HCT116 (cell line): ENCODE results near the gene MEP1B. TPM values are rescaled to one million over a fixed set of nuclear protein-coding genes. Genes with fewer than 3 reads are reported as not detected.

Experiments used
- ATAC-seq: fragments of 200-7000 bp; cut with Tn5 transposase; 2 replicates; pipeline ENCODE4 v1.9.1; 2020; ENCODE audit warnings: mild to moderate bottlenecking, moderate library complexity
- BruUV-seq: library from RNA; stranded (reverse); fragments of 400-500 nt; replicated peaks from 2 replicates; lab custom pipeline; 2021; lab: Mats Ljungman, UMichigan
- CTCF ChIA-PET: fragments of 300-600 bp; sonication (Branson Sonifier 250); formaldehyde crosslinking; loops from one replicate; lab custom pipeline; 2021; ENCODE audit warnings: antibody characterized with exemption; lab: Charles Lee
- POLR2A ChIA-PET: fragments of 300-600, 350-600 bp; sonication (Branson Sonifier 250); formaldehyde crosslinking; loops from one replicate; lab custom pipeline; 2021; ENCODE audit warnings: antibody characterized with exemption; lab: Charles Lee
- RAD21 ChIA-PET, 2 experiments: fragments of 300-600 bp; sonication (Branson Sonifier 250); formaldehyde crosslinking; loops; one replicate each; lab custom pipeline; 2023; ENCODE audit warnings: low total read pairs in 2 of 2; ENCODE audit not compliant: uncharacterized antibody in 2 of 2, unreplicated experiment in 2 of 2, low non-redundant PET in 1 of 2; lab: Charles Lee
- DNase-seq: peaks from one replicate; pipeline ENCODE4 v3.0.0-alpha.2; 2010; ENCODE audit warnings: low read depth, low spot score
- H2AFZ ChIP-seq: fragments of 200-600 bp; shearing (Covaris generic), sonication (generic); 2 replicates; pipeline ENCODE4 v1.6.1; 2017; ENCODE audit warnings: low read depth, mixed run types, mixed read lengths, antibody characterized with exemption, low read length; ENCODE audit not compliant: poor library complexity, severe bottlenecking
- H3K27ac ChIP-seq: 2 replicates; pipeline ENCODE4 v1.5.1; 2012; ENCODE audit warnings: low read depth, low read length
- H3K27me3 ChIP-seq: fragments of 200-600 bp; sonication (generic); 2 replicates; pipeline ENCODE4 v1.6.1; 2016; ENCODE audit warnings: mixed run types, low read length, mixed read lengths; ENCODE audit not compliant: insufficient read depth
- H3K36me3 ChIP-seq, 2 experiments: fragments of 200-500 bp in 1 of 2; fragments of 200-600 bp in 1 of 2; sonication (Bioruptor generic) in 1 of 2; sonication (generic) in 1 of 2; 2 replicates each; pipeline versions ENCODE4 v1.5.1 to v1.6.1; 2014 to 2016; ENCODE audit warnings: low read length in 2 of 2, inconsistent platforms in 1 of 2, mixed read lengths in 1 of 2, mixed run types in 1 of 2; ENCODE audit not compliant: insufficient read depth in 2 of 2, control insufficient read depth in 1 of 2
- H3K4me1 ChIP-seq, 2 experiments: fragments of 200-600 bp in 1 of 2; sonication (generic) in 1 of 2; 2 replicates each; pipeline versions ENCODE4 v1.5.1 to v1.6.1; 2012 to 2017; ENCODE audit warnings: low read length in 2 of 2, inconsistent platforms in 1 of 2, mild to moderate bottlenecking in 1 of 2, mixed read lengths in 1 of 2, mixed run types in 1 of 2, moderate library complexity in 1 of 2; ENCODE audit not compliant: insufficient read depth in 2 of 2, control insufficient read depth in 1 of 2
- H3K4me2 ChIP-seq: fragments of 200-600 bp; sonication (generic); 2 replicates; pipeline ENCODE4 v1.6.1; 2017; ENCODE audit warnings: mixed run types, low read length, mixed read lengths
- H3K4me3 ChIP-seq, 2 experiments: fragments of 200-600 bp in 1 of 2; sonication (generic) in 1 of 2; replicated peaks in 1 of 2; 2 replicates each; pipeline ENCODE4 v1.5.1; 2011 to 2016; ENCODE audit warnings: low read length in 2 of 2, control low read depth in 1 of 2, low read depth in 1 of 2, mild to moderate bottlenecking in 1 of 2, mixed read lengths in 1 of 2, mixed run types in 1 of 2
- H3K79me2 ChIP-seq: fragments of 200-600 bp; sonication (generic); 2 replicates; pipeline ENCODE4 v1.6.1; 2017; ENCODE audit warnings: mild to moderate bottlenecking, mixed run types, low read length, moderate library complexity, mixed read lengths; ENCODE audit not compliant: insufficient read depth
- H3K9ac ChIP-seq: fragments of 200-600 bp; sonication (generic); 2 replicates; pipeline ENCODE4 v1.6.1; 2016; ENCODE audit warnings: low read length, mixed read lengths
- H3K9me2 ChIP-seq: fragments of 200-600 bp; sonication (generic), shearing (Covaris generic); 2 replicates; pipeline ENCODE4 v1.6.1; 2017; ENCODE audit warnings: mixed run types, mild to moderate bottlenecking, moderate library complexity; ENCODE audit not compliant: insufficient read depth
- H3K9me3 ChIP-seq, 2 experiments: fragments of 200-500 bp in 1 of 2; fragments of 200-600 bp in 1 of 2; sonication (Bioruptor generic) in 1 of 2; sonication (generic) in 1 of 2; 2 replicates each; pipeline ENCODE4 v1.6.1; 2014 to 2017; ENCODE audit warnings: low read length in 2 of 2, mixed read lengths in 2 of 2, inconsistent platforms in 1 of 2, low read depth in 1 of 2, mild to moderate bottlenecking in 1 of 2, mixed run types in 1 of 2, moderate library complexity in 1 of 2; ENCODE audit not compliant: control insufficient read depth in 1 of 2, insufficient read depth in 1 of 2
- H4K20me1 ChIP-seq: fragments of 200-600 bp; sonication (generic), shearing (Covaris generic); 2 replicates; pipeline ENCODE4 v1.6.1; 2017; ENCODE audit warnings: mixed run types, mild to moderate bottlenecking, moderate library complexity; ENCODE audit not compliant: insufficient read depth
- CBX3 ChIP-seq: IDR thresholded peaks from 2 replicates; pipeline ENCODE4 v1.6.1; 2012; ENCODE audit warnings: low read depth
- CEBPB ChIP-seq: IDR thresholded peaks from 2 replicates; pipeline ENCODE4 v1.6.1; 2012; ENCODE audit warnings: low read depth
- EGR1 ChIP-seq: IDR thresholded peaks from 2 replicates; pipeline ENCODE4 v1.6.1; 2012; ENCODE audit warnings: low read depth
- EZH2 ChIP-seq: fragments of 200-600 bp; sonication (generic); IDR thresholded peaks from 2 replicates; pipeline ENCODE4 v1.6.1; 2017; ENCODE audit warnings: antibody characterized with exemption, mixed run types
- EZH2phosphoT487 ChIP-seq: fragments of 200-600 bp; IDR thresholded peaks from 2 replicates; pipeline ENCODE4 v1.6.1; 2018; ENCODE audit warnings: antibody characterized with exemption, borderline replicate concordance
- FOSL1 ChIP-seq: IDR thresholded peaks from 2 replicates; pipeline ENCODE4 v1.6.1; 2012; ENCODE audit warnings: low read depth
- JUND ChIP-seq: IDR thresholded peaks from 2 replicates; pipeline ENCODE4 v1.6.1; 2012
- MAX ChIP-seq: IDR thresholded peaks from 2 replicates; pipeline ENCODE4 v1.6.1; 2012
- POLR2A ChIP-seq: IDR thresholded peaks from 2 replicates; pipeline ENCODE4 v1.7.0; 2011; ENCODE audit warnings: borderline replicate concordance; ENCODE audit not compliant: insufficient read depth, insufficient read length; ENCODE audit errors: extremely low read depth
- RAD21 ChIP-seq: IDR thresholded peaks from 2 replicates; pipeline ENCODE4 v1.6.1; 2012; ENCODE audit warnings: low read depth, mild to moderate bottlenecking
- REST ChIP-seq: IDR thresholded peaks from 2 replicates; pipeline ENCODE4 v1.6.1; 2012; ENCODE audit warnings: low read depth
- SIN3A ChIP-seq: IDR thresholded peaks from 2 replicates; pipeline ENCODE4 v1.6.1; 2012; ENCODE audit warnings: low read depth
- SP1 ChIP-seq: IDR thresholded peaks from 2 replicates; pipeline ENCODE4 v1.6.1; 2012; ENCODE audit warnings: low read depth
- SRF ChIP-seq: IDR thresholded peaks from 2 replicates; pipeline ENCODE4 v1.6.1; 2012; ENCODE audit warnings: low read depth
- TCF7L2 ChIP-seq: IDR thresholded peaks from 2 replicates; pipeline ENCODE4 v1.7.0; 2011; ENCODE audit warnings: borderline replicate concordance, inconsistent platforms; ENCODE audit not compliant: insufficient read depth, insufficient read length; ENCODE audit errors: extremely low read depth
- YY1 ChIP-seq: IDR thresholded peaks from 2 replicates; pipeline ENCODE4 v1.6.1; 2011; ENCODE audit warnings: low read length, low read depth, moderate library complexity, mild to moderate bottlenecking; ENCODE audit not compliant: insufficient replicate concordance; ENCODE audit errors: extremely low read depth
- ZFX ChIP-seq: fragments of 450-650 bp; IDR thresholded peaks from 2 replicates; pipeline ENCODE4 v1.6.1; 2017
- ZNF274 ChIP-seq: fragments of 200-500 bp; sonication (Bioruptor generic); IDR thresholded peaks from 2 replicates; pipeline ENCODE4 v1.6.1; 2014; ENCODE audit warnings: mild to moderate bottlenecking, low read depth, low read length, inconsistent platforms
- intact Hi-C: fragments of 100-400 bp; cut with micrococcal nuclease; formaldehyde crosslinking; loops from 2 replicates; pipeline ENCODE4 v1.10.0; 2022
- total RNA-seq: library from RNA; stranded (reverse); gene quantifications from one replicate; pipeline ENCODE4 v1.2.1, GENCODE V29; 2021; ENCODE audit not compliant: unreplicated experiment
- TF ChIP-seq, protein P1 (sequence below), 3 experiments: fragments of 200-600 bp in 1 of 3; sonication (generic) in 1 of 3; IDR thresholded peaks in 2 of 3; conservative IDR thresholded peaks in 1 of 3; 2 replicates each; pipeline ENCODE4 v1.5.1; 2012 to 2017; ENCODE audit warnings: low read depth in 2 of 3, low read length in 2 of 3, antibody characterized with exemption in 1 of 3, borderline replicate concordance in 1 of 3, control low read depth in 1 of 3, mild to moderate bottlenecking in 1 of 3, mixed read lengths in 1 of 3, mixed run types in 1 of 3, moderate library complexity in 1 of 3; ENCODE audit not compliant: insufficient read depth in 1 of 3

The MEP1B gene
- total RNA-seq, 1 experiment from 2014 or later, result not detected

- Histone ChIP-seq H3K4me2 (no peak overlapping the region), H2AFZ (no peak overlapping the region), H3K9me2 (no peaks in the 10 kb centered on the region), H3K36me3 (no peaks in the 10 kb centered on the region), H4K20me1 (no peaks in the 10 kb centered on the region), H3K4me1 (no peaks in the 10 kb centered on the region), H3K9me3 (no peaks in the 10 kb centered on the region; a peak in 1 of 4 replicates), H3K9ac (no peak overlapping the region), H3K27me3 (no peaks in the 10 kb centered on the region), H3K4me3 (no peak overlapping the region), H3K79me2 (no peaks in the 10 kb centered on the region), H3K27ac (no peak overlapping the region)
- BruUV-seq, result no TSS peak
- ChIA-PET POLR2A (no interaction called here), CTCF (interaction anchor here (0.8 kb wide), 1 partner anchor 11 kb away, joined by 3 read pairs; no protein-coding TSS in a partner anchor), RAD21 (no interaction called here)
- ATAC-seq (no peak), DNase-seq (no peak)
- intact Hi-C loops, result no loop called here
- TF ChIP-seq SIN3A (no peak), MAX (no peak), FOSL1 (no peak), YY1 (no peak), JUND (no peak), EZH2 (no peak), ZNF274 (no peak), SRF (no peak), ZFX (no peak), TCF7L2 (no peak), EGR1 (no peak), RAD21 (no peak), CEBPB (no peak), SP1 (no peak), POLR2A (no peak), EZH2phosphoT487 (no peak), CBX3 (no peak), REST (no peak)
- TF ChIP-seq, protein P1, sequence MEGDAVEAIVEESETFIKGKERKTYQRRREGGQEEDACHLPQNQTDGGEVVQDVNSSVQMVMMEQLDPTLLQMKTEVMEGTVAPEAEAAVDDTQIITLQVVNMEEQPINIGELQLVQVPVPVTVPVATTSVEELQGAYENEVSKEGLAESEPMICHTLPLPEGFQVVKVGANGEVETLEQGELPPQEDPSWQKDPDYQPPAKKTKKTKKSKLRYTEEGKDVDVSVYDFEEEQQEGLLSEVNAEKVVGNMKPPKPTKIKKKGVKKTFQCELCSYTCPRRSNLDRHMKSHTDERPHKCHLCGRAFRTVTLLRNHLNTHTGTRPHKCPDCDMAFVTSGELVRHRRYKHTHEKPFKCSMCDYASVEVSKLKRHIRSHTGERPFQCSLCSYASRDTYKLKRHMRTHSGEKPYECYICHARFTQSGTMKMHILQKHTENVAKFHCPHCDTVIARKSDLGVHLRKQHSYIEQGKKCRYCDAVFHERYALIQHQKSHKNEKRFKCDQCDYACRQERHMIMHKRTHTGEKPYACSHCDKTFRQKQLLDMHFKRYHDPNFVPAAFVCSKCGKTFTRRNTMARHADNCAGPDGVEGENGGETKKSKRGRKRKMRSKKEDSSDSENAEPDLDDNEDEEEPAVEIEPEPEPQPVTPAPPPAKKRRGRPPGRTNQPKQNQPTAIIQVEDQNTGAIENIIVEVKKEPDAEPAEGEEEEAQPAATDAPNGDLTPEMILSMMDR (IDR thresholded peaks at IDR 0.05 in 2 of 3, conservative IDR thresholded peaks at IDR 0.05 in 1 of 3; ENCODE audit: borderline replicate concordance in 1 of 3, insufficient read depth in 1 of 3, low read depth in 2 of 3, low read length in 2 of 3), result no peak
Observed at GRCh38 chr18:32148185-32148870, 41.5 kb upstream of the MEP1B start.
